HepG2 (cell line): ENCODE measurements around the gene OPA3. TPM values are rescaled to one million over a fixed set of nuclear protein-coding genes. Genes with fewer than 3 reads are reported as not detected.

Source experiments
- ARID3A ChIP-seq: IDR thresholded peaks from 2 replicates; pipeline ENCODE4 v1.6.1; 2012; ENCODE audit warnings: low read depth, low read length, improper control_type of control experiment
- CCAR2 ChIP-seq: fragments of 200-400 bp; formaldehyde crosslinking; optimal IDR thresholded peaks from 2 replicates; pipeline ENCODE3; 2018; ENCODE audit warnings: low read depth, mild to moderate bottlenecking, low read length, moderate library complexity
- CHD4 ChIP-seq: fragments of 200-600 bp; sonication (generic); IDR thresholded peaks from 2 replicates; pipeline ENCODE4 v1.7.0; 2017; ENCODE audit warnings: mild to moderate bottlenecking, low read length, borderline replicate concordance
- ETV6 ChIP-seq: sonication (generic); formaldehyde crosslinking; conservative IDR thresholded peaks from 2 replicates; pipeline ENCODE4 v1.4.0; 2020; ENCODE audit warnings: missing genetic modification reagents
- NFE2L2 ChIP-seq: fragments of 150-350 bp; IDR thresholded peaks from 2 replicates; pipeline ENCODE4 v1.6.1; 2014; ENCODE audit warnings: low read length
- PAWR ChIP-seq: sonication (generic); formaldehyde crosslinking; IDR thresholded peaks from 2 replicates; pipeline ENCODE4 v1.4.0; 2020; ENCODE audit warnings: missing genetic modification reagents, mild to moderate bottlenecking, borderline replicate concordance
- PHF8 ChIP-seq: sonication (generic); formaldehyde crosslinking; IDR thresholded peaks from 2 replicates; pipeline ENCODE4 v1.5.0; 2020; ENCODE audit warnings: missing genetic modification reagents
- PPARG ChIP-seq: conservative IDR thresholded peaks from 2 replicates; pipeline ENCODE4 v1.6.1; 2016; ENCODE audit warnings: missing biosample characterization, missing genetic modification reagents
- RAD21 ChIP-seq: fragments of 450-650 bp; formaldehyde crosslinking; IDR thresholded peaks from 2 replicates; pipeline ENCODE4 v1.5.0; 2020; ENCODE audit warnings: mild to moderate bottlenecking
- RBM22 ChIP-seq: fragments of 200-400 bp; formaldehyde crosslinking; optimal IDR thresholded peaks from 2 replicates; pipeline ENCODE3; 2017; ENCODE audit warnings: mild to moderate bottlenecking, low read length, moderate library complexity
- SRSF4 ChIP-seq: fragments of 200-400 bp; formaldehyde crosslinking; IDR thresholded peaks from one replicate; pipeline ENCODE4 v1.6.1; 2018; ENCODE audit warnings: mild to moderate bottlenecking, low read depth, low read length, moderate library complexity; ENCODE audit not compliant: poor library complexity, severe bottlenecking
- ZBTB8A ChIP-seq: sonication (generic); formaldehyde crosslinking; IDR thresholded peaks from 2 replicates; pipeline ENCODE4 v1.4.0; 2020; ENCODE audit warnings: mild to moderate bottlenecking, low read depth, missing genetic modification reagents, borderline replicate concordance
- ZFP1 ChIP-seq: IDR thresholded peaks from 2 replicates; pipeline ENCODE4 v1.6.1; 2016
- ZFP37 ChIP-seq: sonication (generic); formaldehyde crosslinking; IDR thresholded peaks from 2 replicates; pipeline ENCODE4 v1.4.0; 2020; ENCODE audit warnings: missing genetic modification reagents, borderline replicate concordance
- ZNF296 ChIP-seq: sonication (generic); formaldehyde crosslinking; conservative IDR thresholded peaks from 2 replicates; pipeline ENCODE4 v1.5.0; 2020; ENCODE audit warnings: mild to moderate bottlenecking, missing genetic modification reagents
- ZNF335 ChIP-seq: sonication (generic); formaldehyde crosslinking; IDR thresholded peaks from 2 replicates; pipeline ENCODE4 v1.4.0; 2020; ENCODE audit warnings: missing genetic modification reagents
- ZNF713 ChIP-seq: sonication (generic); formaldehyde crosslinking; IDR thresholded peaks from 2 replicates; pipeline ENCODE4 v1.4.0; 2020; ENCODE audit warnings: mild to moderate bottlenecking, missing genetic modification reagents
- polyA plus RNA-seq, 8 experiments: library from polyadenylated mRNA; depleted of rRNA in 3 of 8; stranded (reverse) in 7 of 8; unstranded in 1 of 8; fragments of >200 nt; fragmentation: Illumina TruSeq in 4 of 8; extraction: Trizol in 4 of 8; gene quantifications; 2 replicates each; pipeline versions ENCODE4 v1.2.1 to v1.2.3, GENCODE V29; 2011 to 2016; ENCODE audit warnings: low read depth in 4 of 8, missing spikeins in 1 of 8, mixed read lengths in 1 of 8; ENCODE audit not compliant: insufficient read depth in 1 of 8
- total RNA-seq, 5 experiments: library from RNA; depleted of rRNA; stranded (reverse); fragments of >200 nt; fragmentation: Illumina TruSeq; extraction: Trizol; gene quantifications; 2 replicates each; pipeline ENCODE4 v1.2.3, GENCODE V29; 2016; ENCODE audit warnings: low read depth in 1 of 5
- TF ChIP-seq, protein P1 (sequence below): sonication (generic); formaldehyde crosslinking; IDR thresholded peaks from 2 replicates; pipeline ENCODE4 v1.4.0; 2020; ENCODE audit warnings: missing genetic modification reagents, borderline replicate concordance
- TF ChIP-seq, protein P2 (sequence below): sonication (generic); formaldehyde crosslinking; IDR thresholded peaks from 2 replicates; pipeline ENCODE4 v1.5.0; 2020; ENCODE audit warnings: missing genetic modification reagents, mild to moderate bottlenecking, borderline replicate concordance
- TF ChIP-seq, protein P3 (sequence below): sonication (generic); formaldehyde crosslinking; conservative IDR thresholded peaks from 2 replicates; pipeline ENCODE4 v1.8.0; 2022; ENCODE audit warnings: low read depth, missing genetic modification reagents
- TF ChIP-seq, protein P4 (sequence below): IDR thresholded peaks from 2 replicates; pipeline ENCODE4 v1.6.1; 2016; ENCODE audit warnings: missing biosample characterization, missing genetic modification reagents, low read depth

Gene OPA3
- total and polyA plus RNA-seq, 2 of the 13 experiments (the other 11 are each of a cell fraction or from before 2014, with no cell fraction given): 8.3 to 17.7 TPM

DNA sequence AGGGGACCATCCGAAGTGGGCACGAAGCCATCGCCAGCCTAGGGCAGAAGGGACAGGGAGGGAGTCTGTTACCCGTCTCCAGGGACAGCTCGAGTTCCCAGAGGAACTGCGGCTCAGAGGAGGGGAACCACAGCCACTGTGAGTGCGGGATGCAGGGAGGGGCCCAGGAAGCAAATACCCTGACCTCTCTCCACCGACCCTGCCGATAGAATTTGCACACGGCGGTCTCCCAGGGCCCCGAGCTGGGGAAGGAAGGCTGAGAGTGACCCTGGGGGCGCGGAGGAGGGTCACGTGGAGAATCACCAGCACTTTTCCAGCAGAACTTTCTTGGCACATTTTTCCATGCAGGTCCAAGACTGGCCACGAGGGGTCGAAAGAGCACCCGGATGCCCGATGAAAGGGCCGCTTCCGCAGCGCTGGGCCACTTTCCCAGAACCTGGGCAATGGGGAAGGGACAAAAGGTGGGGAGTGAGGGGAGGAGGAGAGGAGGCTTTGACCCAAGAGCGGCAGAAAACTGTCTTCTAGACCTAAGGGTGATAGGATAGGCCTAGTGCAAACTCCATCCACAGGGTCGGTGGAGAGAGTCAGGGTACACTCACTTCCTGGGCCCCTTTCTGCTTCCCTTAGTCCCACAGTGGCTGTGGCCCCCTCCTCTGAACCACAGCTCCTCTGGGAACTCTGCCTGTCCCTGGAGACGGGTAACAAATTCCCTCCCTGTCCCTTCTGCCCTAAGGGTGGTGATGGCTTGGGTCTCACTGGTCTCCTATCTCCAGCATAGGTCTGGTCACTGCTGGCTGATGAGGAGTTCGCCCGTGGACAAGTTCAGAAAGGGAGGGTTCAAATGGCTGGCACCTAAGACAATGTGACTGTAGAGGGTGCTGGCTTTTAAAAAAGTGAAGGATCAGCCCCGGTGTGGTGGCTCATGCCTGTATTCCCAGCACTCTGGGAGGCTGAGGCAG, 22.7 kb upstream of the OPA3 start (continued):
- TF ChIP-seq, protein P1, sequence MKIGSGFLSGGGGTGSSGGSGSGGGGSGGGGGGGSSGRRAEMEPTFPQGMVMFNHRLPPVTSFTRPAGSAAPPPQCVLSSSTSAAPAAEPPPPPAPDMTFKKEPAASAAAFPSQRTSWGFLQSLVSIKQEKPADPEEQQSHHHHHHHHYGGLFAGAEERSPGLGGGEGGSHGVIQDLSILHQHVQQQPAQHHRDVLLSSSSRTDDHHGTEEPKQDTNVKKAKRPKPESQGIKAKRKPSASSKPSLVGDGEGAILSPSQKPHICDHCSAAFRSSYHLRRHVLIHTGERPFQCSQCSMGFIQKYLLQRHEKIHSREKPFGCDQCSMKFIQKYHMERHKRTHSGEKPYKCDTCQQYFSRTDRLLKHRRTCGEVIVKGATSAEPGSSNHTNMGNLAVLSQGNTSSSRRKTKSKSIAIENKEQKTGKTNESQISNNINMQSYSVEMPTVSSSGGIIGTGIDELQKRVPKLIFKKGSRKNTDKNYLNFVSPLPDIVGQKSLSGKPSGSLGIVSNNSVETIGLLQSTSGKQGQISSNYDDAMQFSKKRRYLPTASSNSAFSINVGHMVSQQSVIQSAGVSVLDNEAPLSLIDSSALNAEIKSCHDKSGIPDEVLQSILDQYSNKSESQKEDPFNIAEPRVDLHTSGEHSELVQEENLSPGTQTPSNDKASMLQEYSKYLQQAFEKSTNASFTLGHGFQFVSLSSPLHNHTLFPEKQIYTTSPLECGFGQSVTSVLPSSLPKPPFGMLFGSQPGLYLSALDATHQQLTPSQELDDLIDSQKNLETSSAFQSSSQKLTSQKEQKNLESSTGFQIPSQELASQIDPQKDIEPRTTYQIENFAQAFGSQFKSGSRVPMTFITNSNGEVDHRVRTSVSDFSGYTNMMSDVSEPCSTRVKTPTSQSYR (CRISPR knock-in tag): no peak
- TF ChIP-seq, protein P2, sequence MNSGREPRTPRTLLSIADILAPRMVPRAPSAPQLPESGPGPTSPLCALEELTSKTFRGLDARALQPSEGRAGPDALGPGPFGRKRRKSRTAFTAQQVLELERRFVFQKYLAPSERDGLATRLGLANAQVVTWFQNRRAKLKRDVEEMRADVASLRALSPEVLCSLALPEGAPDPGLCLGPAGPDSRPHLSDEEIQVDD: no peak
- TF ChIP-seq ARID3A (no peak), CCAR2 (no peak), ZNF296 (CRISPR knock-in tag) (no peak), RAD21 (CRISPR knock-in tag) (peak; percentile 79), PPARG (CRISPR knock-in tag) (no peak), ETV6 (CRISPR knock-in tag) (no peak), ZFP1 (CRISPR knock-in tag) (no peak), ZBTB8A (no peak), PHF8 (0 out of 2 replicates have a peak, but pooled peaks have one; percentile 39), CHD4 (no peak), ZNF335 (CRISPR knock-in tag) (no peak), ZNF713 (CRISPR knock-in tag) (no peak), PAWR (no peak), NFE2L2 (no peak), ZFP37 (no peak), RBM22 (no peak), SRSF4 (no peak)
- TF ChIP-seq, protein P3, sequence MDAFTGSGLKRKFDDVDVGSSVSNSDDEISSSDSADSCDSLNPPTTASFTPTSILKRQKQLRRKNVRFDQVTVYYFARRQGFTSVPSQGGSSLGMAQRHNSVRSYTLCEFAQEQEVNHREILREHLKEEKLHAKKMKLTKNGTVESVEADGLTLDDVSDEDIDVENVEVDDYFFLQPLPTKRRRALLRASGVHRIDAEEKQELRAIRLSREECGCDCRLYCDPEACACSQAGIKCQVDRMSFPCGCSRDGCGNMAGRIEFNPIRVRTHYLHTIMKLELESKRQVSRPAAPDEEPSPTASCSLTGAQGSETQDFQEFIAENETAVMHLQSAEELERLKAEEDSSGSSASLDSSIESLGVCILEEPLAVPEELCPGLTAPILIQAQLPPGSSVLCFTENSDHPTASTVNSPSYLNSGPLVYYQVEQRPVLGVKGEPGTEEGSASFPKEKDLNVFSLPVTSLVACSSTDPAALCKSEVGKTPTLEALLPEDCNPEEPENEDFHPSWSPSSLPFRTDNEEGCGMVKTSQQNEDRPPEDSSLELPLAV (CRISPR knock-in tag): no peak
- TF ChIP-seq, protein P4, sequence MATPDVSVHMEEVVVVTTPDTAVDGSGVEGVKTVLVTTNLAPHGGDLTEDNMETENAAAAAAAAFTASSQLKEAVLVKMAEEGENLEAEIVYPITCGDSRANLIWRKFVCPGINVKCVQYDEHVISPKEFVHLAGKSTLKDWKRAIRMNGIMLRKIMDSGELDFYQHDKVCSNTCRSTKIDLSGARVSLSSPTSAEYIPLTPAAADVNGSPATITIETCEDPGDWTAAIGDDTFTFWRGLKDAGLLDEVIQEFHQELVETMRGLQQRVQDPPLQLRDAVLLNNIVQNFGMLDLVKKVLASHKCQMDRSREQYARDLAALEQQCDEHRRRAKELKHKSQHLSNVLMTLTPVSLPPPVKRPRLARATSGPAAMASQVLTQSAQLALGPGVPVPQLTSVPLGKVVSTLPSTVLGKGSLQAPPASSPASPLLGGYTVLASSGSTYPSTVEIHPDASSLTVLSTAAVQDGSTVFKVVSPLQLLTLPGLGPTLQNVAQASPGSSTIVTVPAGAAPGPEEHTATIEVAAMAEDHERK (CRISPR knock-in tag): no peak
